GM12801 (cell line): ENCODE results near the gene TDP2.

Experiments used
- TF ChIP-seq, protein P1 (sequence below): IDR thresholded peaks from one replicate; pipeline ENCODE4 v1.5.1; 2011; ENCODE audit warnings: control low read depth; ENCODE audit not compliant: insufficient read length; ENCODE audit errors: extremely low read depth

TDP2 gene

GRCh38 chr6:24610672-24611071 lies 56.0 kb downstream of the TDP2 start:
- TF ChIP-seq, protein P1, sequence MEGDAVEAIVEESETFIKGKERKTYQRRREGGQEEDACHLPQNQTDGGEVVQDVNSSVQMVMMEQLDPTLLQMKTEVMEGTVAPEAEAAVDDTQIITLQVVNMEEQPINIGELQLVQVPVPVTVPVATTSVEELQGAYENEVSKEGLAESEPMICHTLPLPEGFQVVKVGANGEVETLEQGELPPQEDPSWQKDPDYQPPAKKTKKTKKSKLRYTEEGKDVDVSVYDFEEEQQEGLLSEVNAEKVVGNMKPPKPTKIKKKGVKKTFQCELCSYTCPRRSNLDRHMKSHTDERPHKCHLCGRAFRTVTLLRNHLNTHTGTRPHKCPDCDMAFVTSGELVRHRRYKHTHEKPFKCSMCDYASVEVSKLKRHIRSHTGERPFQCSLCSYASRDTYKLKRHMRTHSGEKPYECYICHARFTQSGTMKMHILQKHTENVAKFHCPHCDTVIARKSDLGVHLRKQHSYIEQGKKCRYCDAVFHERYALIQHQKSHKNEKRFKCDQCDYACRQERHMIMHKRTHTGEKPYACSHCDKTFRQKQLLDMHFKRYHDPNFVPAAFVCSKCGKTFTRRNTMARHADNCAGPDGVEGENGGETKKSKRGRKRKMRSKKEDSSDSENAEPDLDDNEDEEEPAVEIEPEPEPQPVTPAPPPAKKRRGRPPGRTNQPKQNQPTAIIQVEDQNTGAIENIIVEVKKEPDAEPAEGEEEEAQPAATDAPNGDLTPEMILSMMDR = no peak

DNA sequence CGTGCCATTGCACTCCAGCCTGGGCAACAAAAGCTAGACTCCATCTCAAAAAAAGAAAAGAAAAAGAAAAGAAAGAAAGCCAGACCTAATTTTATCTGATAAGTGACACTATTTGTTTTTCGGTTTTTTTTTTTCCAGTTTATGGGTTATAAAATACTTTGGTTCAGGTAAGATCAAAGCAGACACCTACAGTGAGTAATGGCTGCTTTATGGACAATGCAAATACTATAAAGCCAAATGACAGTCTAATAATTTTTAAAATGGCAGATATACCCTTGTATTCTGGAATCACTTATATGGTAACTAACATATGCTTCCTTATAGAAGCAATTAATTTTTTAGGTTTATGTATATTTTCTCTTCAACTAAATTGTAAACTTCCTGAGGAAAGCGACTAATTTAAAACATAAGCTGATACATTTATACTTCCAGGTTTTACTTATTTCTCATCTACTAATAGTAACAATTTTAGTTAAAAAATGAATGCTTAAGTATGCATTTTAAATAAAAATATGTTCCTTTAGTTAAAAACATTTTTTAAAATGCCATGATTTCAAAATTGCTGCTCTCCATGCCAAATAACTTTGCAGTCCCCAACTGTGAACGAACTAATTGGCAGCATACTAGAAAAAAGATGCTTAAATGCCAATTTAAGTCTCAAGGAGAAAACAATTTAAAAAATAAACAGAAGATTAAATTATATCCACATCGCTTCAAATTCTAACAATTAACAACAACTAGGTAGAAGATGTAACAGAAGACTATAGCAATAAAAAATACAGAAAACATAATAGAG lies 59.2 kb downstream of the TDP2 start:
- TF ChIP-seq, protein P1 = no peak

DNA sequence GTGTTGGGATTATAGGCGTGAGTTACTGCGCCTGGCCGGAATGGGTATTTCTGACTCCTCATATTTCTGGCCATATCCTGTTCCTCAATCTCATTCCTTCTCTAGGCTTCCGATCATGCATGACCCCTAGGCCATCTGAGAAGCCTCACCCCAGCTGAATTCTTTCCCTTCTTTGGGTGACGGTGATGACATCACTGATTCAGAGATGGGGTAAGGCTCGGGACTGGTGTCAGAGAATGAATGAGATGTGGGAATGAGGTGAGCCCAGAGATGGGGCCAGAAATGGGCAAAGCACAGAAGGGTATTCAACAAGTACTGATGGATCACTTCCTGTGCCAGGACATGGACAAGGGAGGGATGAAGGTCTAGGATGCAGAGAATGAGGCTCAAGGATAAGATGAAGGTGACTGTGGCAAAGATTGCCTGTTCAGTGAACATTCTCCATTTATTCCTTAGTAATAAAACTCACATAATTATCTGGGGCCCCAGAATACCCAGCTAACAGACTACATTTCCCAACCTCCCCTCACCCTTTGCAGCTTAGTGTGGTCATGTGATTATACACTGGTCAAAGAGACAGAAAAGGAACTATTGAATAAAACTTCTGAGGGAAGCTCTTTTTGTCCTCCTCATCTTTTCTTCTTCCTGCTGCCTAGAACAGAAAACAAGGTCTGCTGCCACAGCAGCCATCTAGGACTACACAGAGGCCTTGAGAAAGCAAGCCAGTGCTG lies 60.3 kb downstream of the TDP2 start:
- TF ChIP-seq, protein P1 = no peak

GRCh38 chr6:24603241-24603640 lies 63.5 kb downstream of the TDP2 start:
- TF ChIP-seq, protein P1 = no peak

DNA sequence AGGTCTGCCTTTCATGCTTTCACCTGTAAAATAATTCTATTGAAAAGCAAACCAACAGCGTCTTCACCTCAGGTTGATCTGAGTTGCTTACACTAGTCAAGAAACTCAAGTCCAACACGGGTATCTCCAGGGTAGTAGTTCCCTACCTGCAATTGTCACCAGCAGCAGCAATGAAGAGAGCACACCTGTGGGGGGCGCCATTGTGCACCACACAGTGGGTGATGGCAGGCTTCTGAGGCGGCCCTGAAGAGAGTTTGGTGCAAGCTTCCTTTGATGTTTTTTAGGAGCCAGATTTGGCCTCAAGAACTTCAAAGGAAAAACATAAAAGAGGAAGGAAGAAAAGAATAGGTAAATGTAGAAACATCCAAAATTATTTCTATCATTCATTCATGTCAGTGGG lies 65.8 kb downstream of the TDP2 start:
- TF ChIP-seq, protein P1 = no peak
